Skin epidermis (tissue), 12 donors: ENCODE measurements around the gene DNM3.

ENCODE experiments used
- H3K27ac ChIP-seq, 21 experiments: fragments of 200-600 bp; sonication (generic) in 11 of 21; one replicate each; pipeline ENCODE4 v1.5.0; 2020; ENCODE audit warnings: mild to moderate bottlenecking in 3 of 21, inconsistent platforms in 2 of 21, moderate library complexity in 2 of 21
- H3K4me3 ChIP-seq, 7 experiments: fragments of 200-600 bp; sonication (generic) in 2 of 7; one replicate each; pipeline ENCODE4 v1.5.0; 2020; ENCODE audit warnings: inconsistent platforms in 2 of 7, mild to moderate bottlenecking in 2 of 7, moderate library complexity in 1 of 7

The DNM3 gene

GRCh38 chr1:172121081-172121717 lies 279.9 kb downstream of the DNM3 start:
- H3K4me3 ChIP-seq, result no peak overlapping the region
- H3K27ac ChIP-seq, result peak overlapping the region in 2 of 21 experiments; percentile 6

- H3K27ac ChIP-seq, result no peak overlapping the region
- H3K4me3 ChIP-seq, result no peak overlapping the region
These were observed 281.1 kb downstream of the DNM3 start for GRCh38 chr1:172122381-172122780.

- H3K27ac ChIP-seq, result no peak overlapping the region
- no peak overlapping the region for H3K4me3 ChIP-seq
These were observed 284.0 kb downstream of the DNM3 start for GRCh38 chr1:172125250-172125649.

GRCh38 chr1:172125812-172126430 lies 284.6 kb downstream of the DNM3 start:
- no peak overlapping the region for H3K27ac ChIP-seq
- H3K4me3 ChIP-seq, result no peak overlapping the region

- no peak overlapping the region for H3K27ac ChIP-seq
These were observed 291.5 kb downstream of the DNM3 start for GRCh38 chr1:172132836-172133235.

GRCh38 chr1:172134087-172134731 lies 292.9 kb downstream of the DNM3 start:
- Histone ChIP-seq H3K4me3 (no peak overlapping the region), H3K27ac (no peak overlapping the region)

More at GRCh38 chr1:172132836-172133235, 291.5 kb downstream of the DNM3 start:
- no peak overlapping the region for H3K4me3 ChIP-seq

GRCh38 chr1:172135076-172135672 lies 293.9 kb downstream of the DNM3 start:
- no peak overlapping the region for H3K27ac ChIP-seq

GRCh38 chr1:172135978-172136610 lies 294.8 kb downstream of the DNM3 start:
- Histone ChIP-seq H3K4me3 (no peak overlapping the region), H3K27ac (peak overlapping the region in 2 of 21 experiments; percentile 18 to 28)

More at GRCh38 chr1:172135076-172135672, 293.9 kb downstream of the DNM3 start:
- no peak overlapping the region for H3K4me3 ChIP-seq

GRCh38 chr1:172136925-172137324 lies 295.6 kb downstream of the DNM3 start:
- Histone ChIP-seq H3K27ac (peak overlapping the region in 3 of 21 experiments; percentile 13 to 30 (median 28)), H3K4me3 (no peak overlapping the region)

- peak overlapping the region in 2 of 21 experiments; percentile 39 to 91 for H3K27ac ChIP-seq
- no peak overlapping the region for H3K4me3 ChIP-seq
These were observed 296.6 kb downstream of the DNM3 start for GRCh38 chr1:172137703-172138454.

- Histone ChIP-seq H3K27ac (peak overlapping the region in 3 of 21 experiments; percentile 39 to 91 (median 91)), H3K4me3 (no peak overlapping the region)
These were observed 297.3 kb downstream of the DNM3 start for GRCh38 chr1:172138634-172139033.

- Histone ChIP-seq H3K4me3 (peak overlapping the region in 2 of 7 experiments; percentile 30 to 39), H3K27ac (peak overlapping the region in 5 of 21 experiments; percentile 0 to 93 (median 91))
These were observed 297.9 kb downstream of the DNM3 start for GRCh38 chr1:172139196-172139595.

- Histone ChIP-seq H3K4me3 (peak overlapping the region in 2 of 7 experiments; percentile 30 to 39), H3K27ac (peak overlapping the region in 9 of 21 experiments; percentile 0 to 93 (median 84))
These were observed 298.8 kb downstream of the DNM3 start for GRCh38 chr1:172140072-172140471.

GRCh38 chr1:172140591-172140990 lies 299.3 kb downstream of the DNM3 start:
- Histone ChIP-seq H3K27ac (peak overlapping the region in 13 of 21 experiments; percentile 21 to 93 (median 84)), H3K4me3 (peak overlapping the region in 3 of 7 experiments; percentile 25 to 39 (median 30))

- Histone ChIP-seq H3K4me3 (peak overlapping the region; percentile 5 to 39 (median 13)), H3K27ac (peak overlapping the region in 17 of 21 experiments; percentile 7 to 93 (median 77))
These were observed 300.1 kb downstream of the DNM3 start for GRCh38 chr1:172141341-172141881.

- peak overlapping the region in 5 of 7 experiments; percentile 13 to 39 (median 25) for H3K4me3 ChIP-seq
- H3K27ac ChIP-seq, result peak overlapping the region in 16 of 21 experiments; percentile 28 to 93 (median 82)
These were observed 301.0 kb downstream of the DNM3 start for GRCh38 chr1:172142324-172142723.

GRCh38 chr1:172143384-172144055 lies 302.2 kb downstream of the DNM3 start:
- Histone ChIP-seq H3K27ac (peak overlapping the region in 20 of 21 experiments; percentile 34 to 93 (median 77)), H3K4me3 (peak overlapping the region; percentile 12 to 39 (median 25))
